Measurements from ENCODE around the gene IFT122.
A peak's percentile ranks its signal among the peaks of the same experiment; 100 is the strongest.

Gene IFT122

DNA sequence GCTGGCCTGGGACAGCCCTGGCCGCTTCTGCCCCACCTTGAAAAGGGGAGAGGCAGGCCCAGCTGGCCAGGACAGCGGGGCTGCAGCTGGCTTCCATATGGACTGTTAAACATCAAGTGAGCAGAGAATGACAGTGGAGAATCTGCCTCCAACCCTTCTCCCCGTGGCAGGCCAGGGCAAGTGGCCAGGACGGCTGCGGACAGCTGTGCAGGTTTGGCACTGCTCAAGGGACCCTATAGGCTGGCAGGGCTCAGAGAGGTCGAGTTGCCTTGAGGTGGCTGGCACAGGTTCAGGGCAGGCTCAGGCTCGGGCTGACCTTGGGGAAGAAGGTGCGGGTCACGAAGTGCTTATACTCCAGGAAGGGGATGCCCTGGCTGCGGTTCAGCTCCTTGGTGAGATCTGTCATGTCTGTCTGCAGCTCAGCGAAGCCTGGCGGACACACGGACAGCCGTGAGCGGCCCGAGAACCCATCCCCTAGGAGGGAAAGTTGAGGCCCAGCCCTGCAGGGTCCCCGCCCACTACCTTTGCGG is 127.2 kb downstream of the IFT122 start:
- no peaks in the 10 kb centered on the region for H3K27me3 Mint-ChIP-seq
- peaks cover 41 to 42% of the 10 kb centered on the region in 2 donors for H3K4me1 Mint-ChIP-seq (ENCODE audit: low read depth in 2 of 2)
- ATAC-seq (replicated peaks) (no peak), DNase-seq (no peak)
- H3K27ac Mint-ChIP-seq: peak overlapping the region; percentile 79 to 90
- peak overlapping the region; percentile 46 for H3K4me3 Mint-ChIP-seq
- peaks cover 42% of the 10 kb centered on the region for H3K36me3 Mint-ChIP-seq (ENCODE audit: insufficient read depth)
- H3K9me3 Mint-ChIP-seq: no peaks in the 10 kb centered on the region

DNA sequence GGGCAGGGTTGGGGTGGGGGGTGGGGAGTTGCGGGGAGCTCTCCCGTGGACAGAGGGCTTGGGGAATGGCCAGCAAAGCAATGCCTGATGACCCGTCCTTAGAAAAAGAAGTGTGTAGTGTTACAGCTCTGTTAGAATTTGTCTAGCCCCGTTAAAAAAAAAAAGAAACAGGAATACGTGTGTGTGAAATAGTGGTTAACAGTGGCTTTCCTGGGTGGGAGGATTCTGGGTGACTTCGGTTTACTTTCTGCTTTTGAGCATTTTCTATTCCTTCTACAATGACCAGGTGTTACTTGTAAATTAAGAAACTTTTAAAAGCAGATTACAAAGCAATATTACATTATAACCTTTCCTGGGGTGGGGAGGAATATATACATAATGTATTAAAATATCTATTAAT is 127.9 kb downstream of the IFT122 start:
- Mint-ChIP-seq H3K27ac (peak overlapping the region; percentile 44 to 90), H3K9me3 (no peaks in the 10 kb centered on the region), H3K4me3 (peak overlapping the region; percentile 37 to 58), H3K36me3 (ENCODE audit: insufficient read depth) (peaks cover 42% of the 10 kb centered on the region), H3K4me1 (ENCODE audit: low read depth in 2 of 2) (peaks cover 41 to 44% of the 10 kb centered on the region in 2 donors), H3K27me3 (no peaks in the 10 kb centered on the region)
- DNase-seq (no peak), ATAC-seq (replicated peaks) (peak; percentile 85)

DNA sequence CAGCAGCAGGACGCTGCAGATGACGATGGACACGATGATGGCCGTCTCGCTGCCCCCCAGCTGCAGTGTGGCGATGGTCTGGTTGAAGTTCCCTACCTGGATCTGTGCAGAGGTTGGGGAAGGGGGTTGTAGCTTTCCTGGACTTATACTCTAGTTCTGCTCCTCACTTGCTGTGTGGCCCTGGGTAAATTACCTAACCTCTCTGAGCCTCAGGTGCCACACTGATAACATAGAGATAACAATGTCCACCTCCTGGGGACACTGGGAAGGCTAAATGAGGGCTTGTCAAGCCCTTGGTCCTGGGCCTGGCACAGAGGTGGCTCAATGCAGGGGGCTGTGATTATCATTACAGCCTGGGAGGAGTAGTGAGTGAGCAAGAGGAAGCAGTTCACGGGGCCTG is 129.8 kb downstream of the IFT122 start:
- Mint-ChIP-seq H3K27ac (peak overlapping the region; percentile 84 to 90), H3K4me1 (ENCODE audit: low read depth in 2 of 2) (peaks cover 49 to 52% of the 10 kb centered on the region in 2 donors), H3K4me3 (peak overlapping the region; percentile 39 to 56), H3K27me3 (no peaks in the 10 kb centered on the region), H3K36me3 (ENCODE audit: insufficient read depth) (peaks cover 45% of the 10 kb centered on the region), H3K9me3 (no peaks in the 10 kb centered on the region)
- DNase-seq (no peak), ATAC-seq (replicated peaks) (no peak)
